ENCODE data around the gene COG6.

COG6 gene

GRCh38 chr13:39682788-39683187 lies 27.3 kb downstream of the COG6 start:
- DNase-seq: no peak

GRCh38 chr13:39684531-39685137 lies 29.2 kb downstream of the COG6 start:
- DNase-seq: no peak

- no peak for DNase-seq
Observed at GRCh38 chr13:39685652-39686051, 30.2 kb downstream of the COG6 start.

- DNase-seq: no peak
Observed at GRCh38 chr13:39688278-39688677, 32.8 kb downstream of the COG6 start.

GRCh38 chr13:39688699-39689405 lies 33.4 kb downstream of the COG6 start:
- DNase-seq: no peak

GRCh38 chr13:39692660-39693438 lies 37.4 kb downstream of the COG6 start:
- no peak for DNase-seq

GRCh38 chr13:39699274-39699673 lies 43.8 kb downstream of the COG6 start:
- no peak for DNase-seq

GRCh38 chr13:39712626-39713025 lies 57.2 kb downstream of the COG6 start:
- DNase-seq: no peak

- DNase-seq: no peak
Observed at GRCh38 chr13:39729156-39729555, 73.7 kb downstream of the COG6 start.

GRCh38 chr13:39734952-39735351 lies 79.5 kb downstream of the COG6 start:
- no peak for DNase-seq

GRCh38 chr13:39737047-39737446 lies 81.6 kb downstream of the COG6 start:
- DNase-seq: no peak

GRCh38 chr13:39740761-39741160 lies 85.3 kb downstream of the COG6 start:
- no peak for DNase-seq

GRCh38 chr13:39748961-39749360 lies 93.5 kb downstream of the COG6 start:
- DNase-seq: no peak

- DNase-seq: no peak
Observed at GRCh38 chr13:39749528-39749927, 94.1 kb downstream of the COG6 start.

- no peak for DNase-seq
Observed at GRCh38 chr13:39751805-39752204, 96.3 kb downstream of the COG6 start.

- DNase-seq: no peak
Observed at GRCh38 chr13:39760521-39760920, 105.1 kb downstream of the COG6 start.

GRCh38 chr13:39765801-39766463 lies 110.5 kb downstream of the COG6 start:
- DNase-seq: peak; percentile 88

GRCh38 chr13:39766464-39767158 lies 111.1 kb downstream of the COG6 start:
- peak; percentile 67 for DNase-seq

GRCh38 chr13:39767791-39768517 lies 112.5 kb downstream of the COG6 start:
- DNase-seq: peak; percentile 32

- DNase-seq: no peak
Observed at GRCh38 chr13:39768962-39769361, 113.5 kb downstream of the COG6 start.

- no peak for DNase-seq
Observed at GRCh38 chr13:39770221-39771090, 115.0 kb downstream of the COG6 start.

Data from NCI-H524 treated with DMSO at 0.1 percent for 48 hours (cell line).